NCI-H82 treated with DMSO at 0.1 percent for 48 hours (cell line): ENCODE results near the gene NR5A1.

Source experiments
- DNase-seq: peaks from one replicate; lab custom pipeline; 2025; ENCODE audit not compliant: unreplicated experiment; lab: John Stamatoyannopoulos, UW

The NR5A1 gene

DNA sequence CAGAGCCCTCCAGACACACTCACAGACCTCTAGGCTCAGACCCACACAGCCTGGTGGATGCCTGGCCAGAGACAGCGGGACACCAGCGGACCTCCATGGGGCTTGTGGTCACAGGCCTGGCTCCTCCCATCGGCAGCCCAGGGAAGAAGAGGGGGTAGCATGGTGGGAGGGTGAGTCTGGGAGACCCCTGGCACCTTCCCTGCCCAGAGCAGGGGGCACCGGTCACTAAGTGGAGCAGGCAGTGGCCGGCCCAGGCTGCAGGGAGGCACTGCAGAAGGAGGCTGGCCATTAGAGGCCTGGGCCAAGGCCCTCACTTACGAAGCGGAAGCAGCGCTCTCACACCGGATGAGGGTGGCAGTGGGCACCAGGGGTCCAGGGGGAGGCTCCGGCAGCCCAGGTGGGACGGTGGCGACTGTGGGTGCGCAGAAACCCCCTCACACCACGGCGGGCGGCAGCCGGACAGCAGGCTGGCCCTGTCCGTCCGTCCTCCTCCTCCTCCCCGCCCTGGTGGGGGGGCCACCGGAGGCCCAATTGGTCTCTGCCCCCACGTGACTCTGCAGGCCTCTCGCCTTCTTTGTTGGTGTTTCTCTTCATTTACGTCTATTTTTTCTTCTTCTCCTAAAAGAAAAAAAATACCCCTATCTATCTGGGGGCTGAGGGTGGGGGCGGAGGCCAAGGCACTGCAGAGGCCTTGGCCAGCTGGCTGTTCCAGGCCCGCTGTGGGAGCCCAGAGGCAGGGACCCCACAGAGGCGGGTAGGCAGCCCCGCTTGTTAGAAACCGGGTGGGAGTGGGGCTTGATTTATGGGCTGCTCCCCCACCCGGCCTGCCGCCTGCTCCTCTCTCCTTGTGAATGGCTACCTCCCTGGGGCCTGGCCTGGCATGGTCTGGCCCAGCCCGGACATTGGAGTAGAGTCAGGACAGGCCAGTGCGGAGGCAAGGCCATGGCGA is at the start of gene NR5A1:
Gene NR5A1, minus strand, starts transcription at position 469 of the 949 bp plus-strand sequence. CDS start 4,004 bp downstream, outside the sequence.
- DNase-seq: no peak

DNA sequence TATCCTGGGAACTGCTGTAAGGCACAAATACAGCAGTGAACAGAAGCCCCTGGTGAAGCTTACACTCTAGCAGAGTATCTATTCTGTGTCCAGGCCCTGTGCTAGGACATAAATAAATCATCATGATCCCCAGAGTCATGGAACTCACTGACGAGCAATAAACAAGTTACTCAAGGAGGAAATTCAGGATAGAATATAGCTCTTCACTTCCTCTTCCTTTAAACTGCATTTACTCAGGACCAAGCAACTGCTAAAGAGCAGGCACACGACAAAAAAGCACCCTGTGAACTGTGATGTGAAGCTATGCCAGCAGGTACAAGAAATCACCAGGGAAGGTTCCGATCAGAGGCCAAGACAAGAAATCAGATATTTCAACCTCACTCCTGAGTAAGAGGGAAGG is 47.8 kb upstream of the NR5A1 start:
- no peak for DNase-seq

DNA sequence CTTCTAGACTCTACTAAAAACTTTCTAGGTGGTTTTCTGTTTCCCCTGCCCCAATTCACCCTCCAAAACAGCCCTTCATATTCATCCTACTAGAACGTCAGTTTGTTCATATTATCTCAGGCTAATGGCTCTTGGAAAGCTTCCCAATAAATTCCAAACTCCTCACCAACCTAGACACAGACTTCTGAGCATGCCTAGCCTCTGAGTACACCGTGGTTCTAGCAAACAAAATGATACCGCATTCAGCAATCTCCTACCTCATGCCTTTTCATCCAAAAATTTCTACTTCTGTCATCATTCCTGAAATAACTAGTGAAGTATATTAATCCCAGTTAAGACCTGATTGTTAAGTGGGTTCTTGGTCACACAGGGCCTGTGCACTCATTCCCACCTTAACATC is 46.5 kb upstream of the NR5A1 start:
- no peak for DNase-seq

GRCh38 chr9:124552273-124552605 is 45.0 kb upstream of the NR5A1 start:
- DNase-seq: no peak

- peak; percentile 23 for DNase-seq
Observed at GRCh38 chr9:124551472-124552272, 44.5 kb upstream of the NR5A1 start.

GRCh38 chr9:124550072-124550471 is 42.9 kb upstream of the NR5A1 start:
- DNase-seq: no peak

GRCh38 chr9:124549016-124549415 is 41.8 kb upstream of the NR5A1 start:
- no peak for DNase-seq

DNA sequence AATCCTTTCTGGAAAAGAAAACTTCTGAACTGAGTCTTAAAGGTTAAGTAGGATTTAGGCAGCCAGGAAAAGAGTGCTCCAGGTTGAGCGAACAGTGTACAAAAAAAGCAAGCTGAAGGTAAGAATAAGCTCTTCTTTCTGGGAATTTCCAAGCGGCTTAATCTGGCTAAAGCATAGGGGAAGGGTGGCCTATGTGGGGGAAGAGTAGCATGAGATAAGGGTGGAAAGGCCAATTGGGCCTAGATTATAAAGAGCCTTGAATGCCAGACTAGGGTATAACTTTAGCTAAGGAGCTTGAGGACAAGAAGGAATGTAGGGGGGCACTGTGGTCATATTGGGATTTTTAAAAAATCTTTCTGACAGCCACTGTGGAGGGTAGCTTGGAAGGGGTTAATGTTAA is 37.3 kb upstream of the NR5A1 start:
- no peak for DNase-seq

- no peak for DNase-seq
Observed at GRCh38 chr9:124541824-124542223, 34.6 kb upstream of the NR5A1 start.

- DNase-seq: no peak
Observed at GRCh38 chr9:124537926-124538325, 30.7 kb upstream of the NR5A1 start.

- DNase-seq: peak; percentile 54
Observed at GRCh38 chr9:124535846-124536245, 28.6 kb upstream of the NR5A1 start.

DNA sequence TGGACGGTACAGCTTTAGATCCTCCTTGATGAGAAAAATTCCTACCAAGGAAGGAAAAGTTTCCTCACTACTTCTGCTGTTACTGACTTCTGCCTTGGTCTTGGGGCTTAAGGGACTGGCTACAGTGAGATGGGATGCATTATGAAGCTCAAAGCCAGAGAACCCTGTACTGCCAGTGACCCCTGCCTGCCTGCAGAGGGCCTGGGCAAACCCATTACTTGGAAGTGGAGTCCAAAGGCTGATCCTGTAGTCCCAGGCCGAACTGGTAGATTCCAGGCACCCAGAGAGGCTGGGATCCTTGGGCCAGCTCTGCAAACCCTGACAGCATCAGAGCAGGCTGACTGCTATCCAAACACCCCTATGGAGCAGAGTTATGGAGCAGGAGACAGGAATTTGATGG is 25.7 kb upstream of the NR5A1 start:
- DNase-seq: no peak

DNA sequence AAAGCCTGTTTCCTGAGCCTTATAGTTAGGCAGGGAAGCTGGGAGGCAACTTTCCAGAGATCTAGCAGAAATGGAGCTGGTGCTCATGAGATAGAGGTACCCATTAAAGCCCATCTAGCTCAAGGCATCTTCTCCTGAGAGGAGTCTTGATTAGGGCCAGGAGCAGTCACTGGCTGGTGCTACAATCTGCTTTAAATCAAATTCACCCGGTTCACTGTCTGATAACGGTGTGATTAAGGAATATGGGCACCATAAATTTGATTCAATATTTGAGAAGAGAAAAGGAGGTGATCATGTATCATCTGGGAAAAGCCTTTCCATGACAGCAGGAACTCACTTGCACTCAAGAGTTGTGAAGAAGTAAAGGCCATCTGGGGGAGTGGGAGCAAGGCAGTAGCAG is 23.9 kb upstream of the NR5A1 start:
- no peak for DNase-seq

DNA sequence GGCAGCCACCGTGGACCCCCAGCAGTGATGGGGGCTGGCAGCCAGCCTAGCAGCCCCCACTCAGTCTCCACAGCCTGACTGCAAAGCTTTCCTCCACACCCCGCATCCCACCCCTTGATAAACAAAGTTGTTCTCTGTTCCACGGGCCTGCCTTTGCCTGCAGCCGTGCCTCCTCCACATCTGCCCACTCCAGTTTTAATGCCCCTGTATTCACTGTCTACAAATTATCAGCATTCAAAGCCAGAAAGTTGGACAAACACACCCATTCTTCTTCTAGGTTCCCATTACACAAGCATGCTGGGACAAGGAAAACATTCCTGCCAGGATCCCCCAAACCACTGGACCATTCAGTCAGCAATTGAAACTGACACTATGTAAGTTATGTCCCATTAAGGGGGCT is 23.0 kb upstream of the NR5A1 start:
- DNase-seq: no peak

- DNase-seq: no peak
Observed at GRCh38 chr9:124527781-124528180, 20.6 kb upstream of the NR5A1 start.

- DNase-seq: no peak
Observed at GRCh38 chr9:124526174-124526573, 19.0 kb upstream of the NR5A1 start.

- DNase-seq: no peak
Observed at GRCh38 chr9:124522121-124523098, 15.2 kb upstream of the NR5A1 start.

- no peak for DNase-seq
Observed at GRCh38 chr9:124521142-124521541, 13.9 kb upstream of the NR5A1 start.

GRCh38 chr9:124520206-124520596 is 13.0 kb upstream of the NR5A1 start:
- DNase-seq: no peak

GRCh38 chr9:124518116-124518515 is 10.9 kb upstream of the NR5A1 start:
- no peak for DNase-seq

DNA sequence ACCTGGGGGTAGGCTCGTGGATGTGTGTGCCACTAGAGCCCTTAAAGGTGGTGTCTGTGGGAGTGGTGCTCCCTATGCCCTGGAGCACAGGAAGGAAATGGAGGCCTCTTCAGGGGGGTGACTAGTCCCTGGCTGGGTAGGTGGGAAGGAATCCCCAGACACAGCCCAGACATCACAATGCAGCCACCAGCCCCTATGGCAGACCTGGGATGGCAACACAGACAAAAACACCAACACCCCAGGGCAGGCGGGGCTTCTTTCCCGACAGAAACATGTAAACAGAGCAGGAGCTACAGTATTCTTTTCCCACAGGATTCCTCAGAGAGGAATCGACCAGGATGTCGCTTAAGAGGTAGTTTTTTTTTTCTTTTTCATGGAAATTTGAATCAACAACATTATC is 10.4 kb upstream of the NR5A1 start:
- no peak for DNase-seq
